Measurements from ENCODE around the gene GPANK1. TPM values are rescaled to one million over a fixed set of nuclear protein-coding genes. Genes with fewer than 3 reads are reported as not detected.

Gene GPANK1
- total RNA-seq, 1 donor, result 19.9 TPM

GRCh38 chr6:31633447-31633846 is 31.4 kb downstream of the GPANK1 start:
- no peak overlapping the region for H3K4me3 ChIP-seq (ENCODE audit: low read depth, low read length)
- no peak for DNase-seq (ENCODE audit: low read depth)
- no peak for TF ChIP-seq CTCF (IDR thresholded peaks at IDR 0.05; ENCODE audit: insufficient read depth, low read length)

GRCh38 chr6:31632279-31632946 is 32.4 kb downstream of the GPANK1 start:
- no peak for DNase-seq (ENCODE audit: low read depth)
- no peak overlapping the region for H3K4me3 ChIP-seq (ENCODE audit: low read depth, low read length)
- no peak for TF ChIP-seq CTCF (IDR thresholded peaks at IDR 0.05; ENCODE audit: insufficient read depth, low read length)

- no peak for TF ChIP-seq CTCF (IDR thresholded peaks at IDR 0.05; ENCODE audit: insufficient read depth, low read length)
- DNase-seq (ENCODE audit: low read depth), result no peak
- H3K4me3 ChIP-seq (ENCODE audit: low read depth, low read length), result no peak overlapping the region
These were observed 33.0 kb downstream of the GPANK1 start for GRCh38 chr6:31631681-31632278.

- no peak for DNase-seq (ENCODE audit: low read depth)
- TF ChIP-seq CTCF (IDR thresholded peaks at IDR 0.05; ENCODE audit: insufficient read depth, low read length), result no peak
- H3K4me3 ChIP-seq (ENCODE audit: low read depth, low read length), result no peak overlapping the region
These were observed 33.6 kb downstream of the GPANK1 start for GRCh38 chr6:31631209-31631608.

- no peak for TF ChIP-seq CTCF (IDR thresholded peaks at IDR 0.05; ENCODE audit: insufficient read depth, low read length)
- H3K4me3 ChIP-seq (ENCODE audit: low read depth, low read length), result no peak overlapping the region
- no peak for DNase-seq (ENCODE audit: low read depth)
These were observed 34.4 kb downstream of the GPANK1 start for GRCh38 chr6:31630177-31630934.

- no peak overlapping the region for H3K4me3 ChIP-seq (ENCODE audit: low read depth, low read length)
- TF ChIP-seq CTCF (IDR thresholded peaks at IDR 0.05; ENCODE audit: insufficient read depth, low read length), result no peak
- no peak for DNase-seq (ENCODE audit: low read depth)
These were observed 35.8 kb downstream of the GPANK1 start for GRCh38 chr6:31629014-31629413.

Measured in fibroblast of the aortic adventitia (primary cell).